H9 (cell line): ENCODE results near the gene CHST15. TPM values are rescaled to one million over a fixed set of nuclear protein-coding genes. Genes with fewer than 3 reads are reported as not detected.

Experiments used
- DNase-seq: peaks from one replicate; pipeline ENCODE4 v3.0.0-alpha.2; 2017
- H2AFZ ChIP-seq: one replicate; pipeline ENCODE4 v1.6.1; 2013; ENCODE audit warnings: mild to moderate bottlenecking, low read length, control low read depth, moderate library complexity
- H2AK5ac ChIP-seq: 2 replicates; pipeline ENCODE4 v1.6.1; 2013; ENCODE audit warnings: low read length, control low read depth, mixed read lengths; ENCODE audit not compliant: insufficient read length
- H2BK120ac ChIP-seq: one replicate; pipeline ENCODE4 v1.6.1; 2013; ENCODE audit warnings: low read depth, mild to moderate bottlenecking, low read length, control low read depth, inconsistent platforms; ENCODE audit not compliant: poor library complexity, severe bottlenecking
- H2BK12ac ChIP-seq: 2 replicates; pipeline ENCODE4 v1.6.1; 2013; ENCODE audit warnings: low read length, control low read depth, mixed read lengths, low read depth; ENCODE audit not compliant: insufficient read length
- H2BK15ac ChIP-seq: 2 replicates; pipeline ENCODE4 v1.6.1; 2013; ENCODE audit warnings: low read depth, low read length, control low read depth
- H2BK20ac ChIP-seq: one replicate; pipeline ENCODE4 v1.6.1; 2013; ENCODE audit warnings: low read depth, mild to moderate bottlenecking, low read length, control low read depth, inconsistent platforms; ENCODE audit not compliant: poor library complexity, severe bottlenecking
- H2BK5ac ChIP-seq: 2 replicates; pipeline ENCODE4 v1.6.1; 2013; ENCODE audit warnings: low read length, control low read depth, mixed read lengths; ENCODE audit not compliant: insufficient read length
- H3K14ac ChIP-seq: 2 replicates; pipeline ENCODE4 v1.6.1; 2013; ENCODE audit warnings: low read length, control low read depth; ENCODE audit not compliant: insufficient read depth
- H3K18ac ChIP-seq: 2 replicates; pipeline ENCODE4 v1.6.1; 2013; ENCODE audit warnings: low read depth, mild to moderate bottlenecking, mixed read lengths, low read length, control low read depth; ENCODE audit not compliant: insufficient read length
- H3K23ac ChIP-seq: 2 replicates; pipeline ENCODE4 v1.6.1; 2013; ENCODE audit warnings: low read length, control low read depth, mixed read lengths, low read depth; ENCODE audit not compliant: insufficient read length
- H3K23me2 ChIP-seq: 2 replicates; pipeline ENCODE4 v1.6.1; 2013; ENCODE audit warnings: low read depth, mild to moderate bottlenecking, mixed read lengths, low read length, control low read depth; ENCODE audit not compliant: insufficient read length, poor library complexity, severe bottlenecking
- H3K27ac ChIP-seq: 2 replicates; pipeline ENCODE4 v1.5.1; 2013; ENCODE audit warnings: low read length, control low read depth, mixed read lengths, low read depth; ENCODE audit not compliant: insufficient read length
- H3K27me3 ChIP-seq: 2 replicates; pipeline ENCODE4 v1.6.1; 2013; ENCODE audit warnings: low read length, control low read depth, inconsistent platforms; ENCODE audit not compliant: insufficient read depth
- H3K4ac ChIP-seq: 2 replicates; pipeline ENCODE4 v1.6.1; 2013; ENCODE audit warnings: low read depth, mild to moderate bottlenecking, control low read depth, inconsistent platforms, low read length, moderate library complexity
- H3K4me1 ChIP-seq: 2 replicates; pipeline ENCODE4 v1.6.1; 2013; ENCODE audit warnings: low read length, control low read depth, inconsistent platforms; ENCODE audit not compliant: insufficient read depth
- H3K4me2 ChIP-seq: 2 replicates; pipeline ENCODE4 v1.6.1; 2013; ENCODE audit warnings: low read length, control low read depth, mixed read lengths; ENCODE audit not compliant: insufficient read length, insufficient read depth
- H3K56ac ChIP-seq: 2 replicates; pipeline ENCODE4 v1.6.1; 2013; ENCODE audit warnings: low read depth, mild to moderate bottlenecking, mixed read lengths, low read length, control low read depth; ENCODE audit not compliant: insufficient read length
- H3K79me1 ChIP-seq: 2 replicates; pipeline ENCODE4 v1.6.1; 2013; ENCODE audit warnings: low read depth, mild to moderate bottlenecking, moderate library complexity, low read length, control low read depth, inconsistent platforms; ENCODE audit not compliant: insufficient read depth, poor library complexity, severe bottlenecking
- H3K79me2 ChIP-seq: 2 replicates; pipeline ENCODE4 v1.6.1; 2013; ENCODE audit warnings: low read length, control low read depth, inconsistent platforms; ENCODE audit not compliant: insufficient read depth
- H3K9ac ChIP-seq: 2 replicates; pipeline ENCODE4 v1.6.1; 2013; ENCODE audit warnings: low read length, control low read depth, mixed read lengths; ENCODE audit not compliant: insufficient read length; ENCODE audit errors: extremely low read depth
- H3K9me3 ChIP-seq: one replicate; pipeline ENCODE4 v1.6.1; 2013; ENCODE audit warnings: low read depth, low read length, inconsistent platforms; ENCODE audit not compliant: control insufficient read depth
- H3T11ph ChIP-seq: one replicate; pipeline ENCODE4 v1.6.1; 2013; ENCODE audit warnings: mild to moderate bottlenecking, low read length, control low read depth, inconsistent platforms
- H4K20me1 ChIP-seq: one replicate; pipeline ENCODE4 v1.6.1; 2013; ENCODE audit not compliant: control insufficient read depth, insufficient read length, insufficient read depth
- H4K5ac ChIP-seq: 2 replicates; pipeline ENCODE4 v1.6.1; 2013; ENCODE audit warnings: low read depth, mild to moderate bottlenecking, mixed read lengths, low read length, control low read depth; ENCODE audit not compliant: insufficient read length
- H4K8ac ChIP-seq: replicated peaks from 2 replicates; pipeline ENCODE4 v1.6.1; 2013; ENCODE audit warnings: low read length, control low read depth, mixed read lengths, low read depth; ENCODE audit not compliant: insufficient read length
- H4K91ac ChIP-seq: 2 replicates; pipeline ENCODE4 v1.6.1; 2013; ENCODE audit warnings: low read depth, mild to moderate bottlenecking, moderate library complexity, mixed read lengths, low read length, control low read depth; ENCODE audit not compliant: insufficient read length
- H3K27ac Mint-ChIP-seq, 3 experiments: 2 replicates in 2 of 3; 3 replicates in 1 of 3; pipeline ENCODE4 v1.8.0; 2020 to 2021; ENCODE audit warnings: mixed read lengths in 3 of 3, mild to moderate bottlenecking in 1 of 3, moderate library complexity in 1 of 3
- H3K27me3 Mint-ChIP-seq: 2 replicates; pipeline ENCODE4 v1.8.0; 2021; ENCODE audit warnings: low read depth, mild to moderate bottlenecking, moderate library complexity, mixed read lengths
- H3K36me3 Mint-ChIP-seq, 3 experiments: 2 replicates in 2 of 3; 3 replicates in 1 of 3; pipeline ENCODE4 v1.8.0; 2020 to 2021; ENCODE audit warnings: low read depth in 3 of 3, mixed read lengths in 3 of 3; ENCODE audit not compliant: insufficient read depth in 1 of 3
- H3K4me1 Mint-ChIP-seq, 2 experiments: 2 replicates each; pipeline ENCODE4 v1.8.0; 2020; ENCODE audit warnings: mixed read lengths in 2 of 2
- H3K4me3 Mint-ChIP-seq, 2 experiments: 2 replicates in 1 of 2; 3 replicates in 1 of 2; pipeline ENCODE4 v1.8.0; 2020 to 2021; ENCODE audit warnings: mild to moderate bottlenecking in 2 of 2, mixed read lengths in 2 of 2, moderate library complexity in 1 of 2
- H3K9me3 Mint-ChIP-seq, 2 experiments: 2 replicates in 1 of 2; 3 replicates in 1 of 2; pipeline ENCODE4 v1.8.0; 2020; ENCODE audit warnings: mild to moderate bottlenecking in 2 of 2, mixed read lengths in 2 of 2, moderate library complexity in 1 of 2
- WGBS: extraction: QIAGEN DNeasy Blood & Tissue Kit; methylation state at CpG from one replicate; pipeline ENCODE4 v1.1.7; 2013; ENCODE audit warnings: missing lambda C conversion rate, low lambda C conversion rate, mixed read lengths; ENCODE audit not compliant: insufficient read length; ENCODE audit errors: extremely low coverage; 5-methylcytosine and 5-hydroxymethylcytosine counted together
- total RNA-seq: library from RNA; stranded (reverse); gene quantifications from 2 replicates; pipeline ENCODE4 v1.2.1, GENCODE V29; 2021
- TF ChIP-seq, protein P1 (sequence below): fragments of 200-600 bp; sonication (generic); conservative IDR thresholded peaks from 3 replicates; pipeline ENCODE4 v1.8.0; 2021; ENCODE audit warnings: antibody characterized with exemption, mild to moderate bottlenecking

Gene CHST15
- total RNA-seq, 1 experiment from 2014 or later = 8.7 TPM

DNA sequence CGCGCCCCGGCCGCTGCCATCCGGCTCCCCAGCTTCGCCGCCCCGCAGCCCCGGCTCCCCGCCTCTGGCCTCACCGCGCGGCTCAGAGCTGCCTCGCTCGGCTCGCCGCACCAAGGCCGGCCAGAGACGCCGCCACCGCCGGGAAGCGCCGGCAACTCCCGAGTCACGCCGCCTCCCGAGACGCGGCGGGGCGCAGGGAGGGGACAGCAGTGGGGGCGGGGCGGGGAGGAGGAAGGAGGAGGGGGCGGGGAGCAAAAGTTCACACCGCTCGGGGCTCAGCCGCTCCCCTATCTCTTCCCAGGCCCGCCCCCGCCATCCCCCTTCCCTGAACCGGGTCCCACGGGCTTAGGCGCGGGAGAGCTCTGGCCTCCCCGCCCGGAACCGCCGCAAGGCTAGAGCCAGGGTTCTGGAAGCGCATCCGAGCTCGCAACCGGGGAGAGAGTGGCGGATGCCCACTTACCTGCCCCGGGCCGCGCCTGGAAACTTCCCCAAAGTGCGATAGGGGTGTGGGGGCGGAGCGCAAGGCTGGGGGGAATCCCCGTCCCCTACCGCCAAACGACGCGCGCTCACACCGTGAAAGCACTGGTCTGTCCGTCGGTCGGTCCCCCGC is 1.0 kb downstream of the CHST15 start:
- Histone ChIP-seq H3K9me3 (no peaks in the 10 kb centered on the region), H4K91ac (no peak overlapping the region), H2BK120ac (no peak overlapping the region), H2BK20ac (no peak overlapping the region), H4K8ac (no peak overlapping the region), H3K4ac (no peak overlapping the region), H3K4me2 (peak overlapping the region; percentile 44), H3K23me2 (peaks cover 19% of the 10 kb centered on the region), H2AFZ (no peak overlapping the region), H3K79me1 (no peaks in the 10 kb centered on the region), H3T11ph (no peak overlapping the region), H2BK15ac (no peak overlapping the region), H3K18ac (peak overlapping the region; percentile 23), H3K27ac (no peak overlapping the region), H2AK5ac (no peak overlapping the region), H3K4me1 (no peaks in the 10 kb centered on the region), H3K23ac (no peak overlapping the region), H3K27me3 (peaks cover 5% of the 10 kb centered on the region; the same call in 1 of the 2 replicates), H4K20me1 (no peaks in the 10 kb centered on the region), H3K56ac (no peak overlapping the region), H3K14ac (peak overlapping the region; percentile 71), H3K9ac (no peak overlapping the region), H3K79me2 (no peaks in the 10 kb centered on the region), H2BK12ac (no peak overlapping the region), H2BK5ac (no peak overlapping the region), H4K5ac (no peak overlapping the region)
- WGBS = no CpG with 5 or more reads among the region's 70 CpGs
- no peak overlapping the region for H3K27ac Mint-ChIP-seq
- H3K4me3 Mint-ChIP-seq = peak overlapping the region; percentile 72 to 94
- DNase-seq = peak; percentile 66
- peaks cover 16 to 17% of the 10 kb centered on the region in 2 experiments for H3K4me1 Mint-ChIP-seq
- TF ChIP-seq, protein P1, sequence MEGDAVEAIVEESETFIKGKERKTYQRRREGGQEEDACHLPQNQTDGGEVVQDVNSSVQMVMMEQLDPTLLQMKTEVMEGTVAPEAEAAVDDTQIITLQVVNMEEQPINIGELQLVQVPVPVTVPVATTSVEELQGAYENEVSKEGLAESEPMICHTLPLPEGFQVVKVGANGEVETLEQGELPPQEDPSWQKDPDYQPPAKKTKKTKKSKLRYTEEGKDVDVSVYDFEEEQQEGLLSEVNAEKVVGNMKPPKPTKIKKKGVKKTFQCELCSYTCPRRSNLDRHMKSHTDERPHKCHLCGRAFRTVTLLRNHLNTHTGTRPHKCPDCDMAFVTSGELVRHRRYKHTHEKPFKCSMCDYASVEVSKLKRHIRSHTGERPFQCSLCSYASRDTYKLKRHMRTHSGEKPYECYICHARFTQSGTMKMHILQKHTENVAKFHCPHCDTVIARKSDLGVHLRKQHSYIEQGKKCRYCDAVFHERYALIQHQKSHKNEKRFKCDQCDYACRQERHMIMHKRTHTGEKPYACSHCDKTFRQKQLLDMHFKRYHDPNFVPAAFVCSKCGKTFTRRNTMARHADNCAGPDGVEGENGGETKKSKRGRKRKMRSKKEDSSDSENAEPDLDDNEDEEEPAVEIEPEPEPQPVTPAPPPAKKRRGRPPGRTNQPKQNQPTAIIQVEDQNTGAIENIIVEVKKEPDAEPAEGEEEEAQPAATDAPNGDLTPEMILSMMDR = no peak
- peaks cover 78% of the 10 kb centered on the region for H3K27me3 Mint-ChIP-seq
- H3K9me3 Mint-ChIP-seq = peaks cover 5 to 6% of the 10 kb centered on the region in 2 experiments
- peaks cover 0 to 4% (median 1%) of the 10 kb centered on the region in 3 experiments; a peak in 3 of 7 replicates for H3K36me3 Mint-ChIP-seq
